Hepatocyte (in vitro differentiated cells): ENCODE measurements around the gene PDLIM7.

Experiments used
- CTCF ChIP-seq: fragments of 200-600 bp; sonication (generic); IDR thresholded peaks from 2 replicates; pipeline ENCODE4 v1.5.1; 2016; ENCODE audit warnings: antibody characterized with exemption, mild to moderate bottlenecking; ENCODE audit not compliant: poor library complexity
- EZH2 ChIP-seq: fragments of 200-600 bp; sonication (generic); IDR thresholded peaks from 2 replicates; pipeline ENCODE4 v1.6.1; 2016; ENCODE audit warnings: antibody characterized with exemption, mild to moderate bottlenecking, borderline replicate concordance

GRCh38 chr5:177496070-177496726, 1.2 kb downstream of the PDLIM7 start:
- TF ChIP-seq CTCF (peak; percentile 8), EZH2 (no peak)
